ENCODE results near the gene YPEL2.
"Not testable (repeated sequence)": the region's sequence is repeated elsewhere in the genome, so short reads cannot be mapped to it uniquely, and the experiment has no call there.

YPEL2 gene

DNA sequence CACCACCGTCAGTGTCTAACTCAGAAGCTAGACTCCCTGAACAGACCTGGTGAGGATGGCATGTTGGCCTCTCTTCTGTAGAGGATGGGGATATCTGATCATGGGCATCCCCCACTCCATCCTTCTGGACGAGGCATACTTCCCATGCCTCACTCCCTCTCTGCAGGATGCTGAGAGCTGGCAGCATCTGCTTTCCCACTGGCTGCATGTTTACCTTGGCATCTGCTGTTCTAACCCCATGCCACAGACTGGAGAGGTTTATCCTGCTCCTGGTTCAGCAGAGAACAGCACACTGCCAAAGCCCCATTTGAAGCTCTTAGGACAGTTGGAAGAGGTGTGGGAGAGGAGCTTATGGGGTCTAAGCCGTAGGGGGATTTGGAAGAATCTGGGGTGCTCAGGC, 46.0 kb downstream of the YPEL2 start:
- DNase-seq (ENCODE audit: low spot score) = no peak

DNA sequence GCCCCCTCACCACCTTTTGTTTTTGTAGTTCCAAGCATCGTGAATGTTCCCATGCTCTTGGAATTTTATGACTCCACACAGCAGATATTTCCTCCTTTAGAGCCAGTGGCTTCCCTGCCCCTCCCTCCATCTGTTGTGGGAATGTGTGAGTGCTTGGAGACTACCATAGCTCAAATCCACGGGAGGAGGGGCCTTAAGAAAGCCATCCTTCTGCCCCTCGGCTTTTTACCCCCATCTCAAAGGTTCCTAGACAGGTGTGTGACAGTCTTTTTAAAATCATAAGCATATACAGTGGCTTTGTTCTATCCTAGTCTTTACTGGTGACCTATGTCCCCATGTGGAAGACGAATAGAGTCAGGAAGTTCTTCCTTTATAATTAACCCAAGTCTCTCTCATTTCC, 47.2 kb downstream of the YPEL2 start:
- no peak for DNase-seq (ENCODE audit: low spot score)

- no peak for DNase-seq (ENCODE audit: low spot score)
These were observed 49.0 kb downstream of the YPEL2 start for GRCh38 chr17:59380474-59380873.

DNA sequence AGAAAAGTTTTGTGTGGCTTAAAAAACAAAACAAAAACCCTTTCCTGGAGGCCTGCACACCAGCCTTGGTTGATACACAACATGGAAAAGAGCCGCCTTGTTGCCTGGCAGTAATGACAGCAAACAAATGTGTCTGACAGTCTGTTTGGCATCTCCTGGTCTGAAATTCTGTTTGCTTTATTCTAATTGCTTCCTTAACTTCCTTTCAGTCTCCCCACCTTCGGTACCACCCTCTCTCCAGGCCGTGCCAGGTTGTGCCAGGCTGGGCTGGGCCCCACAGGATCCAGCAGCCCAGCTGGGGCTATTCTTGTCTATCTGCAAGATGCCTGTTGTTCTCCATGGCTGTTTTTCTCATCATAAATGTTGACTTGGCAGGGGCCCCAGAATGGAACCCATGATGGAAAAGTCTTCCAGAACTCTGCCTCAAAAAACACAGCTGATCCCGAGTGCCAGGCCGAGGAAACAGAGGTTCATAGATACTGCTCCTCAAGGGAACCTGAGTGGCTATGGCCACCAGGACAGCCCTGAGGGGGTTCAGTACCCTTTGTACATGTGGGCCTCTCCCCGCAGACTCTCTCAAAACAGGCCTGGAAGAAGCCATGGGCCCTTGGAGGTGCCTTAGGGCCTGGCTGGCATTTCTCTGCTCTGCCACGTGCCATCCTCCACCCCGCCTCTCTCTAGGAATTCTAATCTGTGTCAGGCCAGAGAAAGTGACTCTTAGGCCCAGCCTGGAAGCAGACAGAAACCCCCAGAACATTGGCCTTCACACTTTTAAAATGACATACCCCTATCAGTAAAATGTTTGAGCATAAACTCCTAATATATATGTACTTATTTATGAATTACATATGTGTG, 50.5 kb downstream of the YPEL2 start:
- no peak for DNase-seq (ENCODE audit: low spot score)

- no peak for DNase-seq (ENCODE audit: low spot score)
These were observed 52.4 kb downstream of the YPEL2 start for GRCh38 chr17:59383893-59384292.

DNA sequence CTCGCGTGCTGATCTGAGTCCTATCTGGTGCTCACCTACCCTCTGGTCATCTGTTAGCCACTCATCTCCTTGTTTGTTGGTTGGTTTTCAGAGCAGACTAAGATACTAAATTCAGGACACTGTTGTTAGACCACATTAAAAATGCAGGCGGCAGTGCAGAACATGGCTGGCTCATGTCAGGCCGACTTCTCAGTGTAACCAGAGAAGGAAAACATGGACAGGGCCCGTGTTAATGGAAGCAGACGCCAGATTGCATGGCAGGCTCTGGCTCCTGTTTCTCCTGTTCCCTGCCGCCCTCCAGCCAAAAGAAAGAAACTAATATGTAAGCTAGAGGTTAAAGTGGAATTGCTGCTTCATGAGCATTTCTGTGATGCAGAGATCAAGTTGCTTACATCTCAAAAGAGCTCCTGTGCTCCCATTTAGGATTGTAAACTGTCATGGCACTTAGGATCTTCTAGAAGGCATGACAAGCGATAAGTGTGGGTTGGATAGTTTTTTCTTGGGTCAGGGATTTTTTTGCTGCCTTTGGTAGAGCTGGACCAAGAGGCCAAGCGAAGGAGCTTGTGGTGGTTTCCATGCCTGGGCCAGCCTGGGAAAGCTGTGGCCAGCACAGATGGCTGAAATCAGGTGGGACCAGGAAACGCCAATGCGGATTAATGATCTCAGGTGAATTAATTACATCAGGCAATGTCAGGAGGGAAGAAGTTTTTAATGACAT, 56.1 kb downstream of the YPEL2 start:
- no peak for DNase-seq (ENCODE audit: low spot score)

DNA sequence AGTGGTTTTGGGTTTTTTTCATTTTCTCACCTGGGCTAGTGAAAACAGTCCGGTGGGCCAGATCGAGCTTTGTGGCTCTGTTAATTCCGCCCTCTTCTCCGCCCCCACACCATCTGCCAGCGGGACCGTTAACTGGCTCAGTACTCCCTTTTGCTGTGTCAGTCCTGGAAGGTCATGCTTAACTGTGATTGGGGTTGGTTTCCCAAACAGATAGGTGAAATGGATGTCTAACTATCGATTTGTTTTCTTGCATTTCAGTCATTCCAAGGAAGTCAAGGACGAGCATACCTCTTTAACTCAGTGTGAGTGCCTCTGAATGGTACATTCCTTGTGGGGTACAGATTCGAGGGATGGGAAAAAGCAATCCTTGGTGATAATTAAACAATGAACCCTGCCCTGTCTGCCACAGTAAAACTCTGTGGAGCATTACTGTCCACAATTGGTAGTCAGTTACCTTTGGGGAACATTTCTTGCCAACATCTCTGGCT, 56.7 kb downstream of the YPEL2 start:
- DNase-seq (ENCODE audit: low spot score) = no peak

GRCh38 chr17:59389066-59389465, 57.6 kb downstream of the YPEL2 start:
- no peak for DNase-seq (ENCODE audit: low spot score)

GRCh38 chr17:59391021-59391420, 59.6 kb downstream of the YPEL2 start:
- DNase-seq (ENCODE audit: low spot score) = no peak

DNA sequence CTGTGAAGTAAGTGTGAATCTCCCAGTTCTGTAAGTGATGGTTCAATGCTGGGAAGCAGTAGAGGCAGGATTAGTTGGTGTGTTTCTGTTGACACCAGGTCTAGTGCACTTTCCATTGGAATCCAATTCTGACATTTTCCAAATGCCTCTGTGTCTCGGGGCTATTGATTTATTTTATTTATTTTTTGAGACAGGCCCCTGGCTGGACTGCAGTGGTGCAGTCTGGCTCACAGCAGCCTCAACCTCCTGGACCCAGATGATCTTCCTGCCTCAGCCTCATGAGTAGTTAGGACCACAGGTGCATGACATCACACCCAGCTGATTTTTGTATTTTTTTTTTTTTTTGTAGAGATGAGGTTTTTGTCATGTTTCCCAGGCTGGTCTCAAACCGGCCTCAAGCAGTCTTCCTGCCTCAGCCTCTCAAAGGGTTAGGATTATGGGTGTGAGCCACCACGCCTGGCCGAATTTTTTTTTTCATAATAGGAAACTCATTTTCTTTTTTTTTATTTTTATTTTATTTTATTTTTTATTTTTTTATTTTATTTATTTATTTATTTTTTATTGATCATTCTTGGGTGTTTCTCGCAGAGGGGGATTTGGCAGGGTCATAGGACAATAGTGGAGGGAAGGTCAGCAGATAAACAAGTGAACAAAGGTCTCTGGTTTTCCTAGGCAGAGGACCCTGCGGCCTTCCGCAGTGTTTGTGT, 61.7 kb downstream of the YPEL2 start:
- DNase-seq (ENCODE audit: low spot score) = no peak

DNA sequence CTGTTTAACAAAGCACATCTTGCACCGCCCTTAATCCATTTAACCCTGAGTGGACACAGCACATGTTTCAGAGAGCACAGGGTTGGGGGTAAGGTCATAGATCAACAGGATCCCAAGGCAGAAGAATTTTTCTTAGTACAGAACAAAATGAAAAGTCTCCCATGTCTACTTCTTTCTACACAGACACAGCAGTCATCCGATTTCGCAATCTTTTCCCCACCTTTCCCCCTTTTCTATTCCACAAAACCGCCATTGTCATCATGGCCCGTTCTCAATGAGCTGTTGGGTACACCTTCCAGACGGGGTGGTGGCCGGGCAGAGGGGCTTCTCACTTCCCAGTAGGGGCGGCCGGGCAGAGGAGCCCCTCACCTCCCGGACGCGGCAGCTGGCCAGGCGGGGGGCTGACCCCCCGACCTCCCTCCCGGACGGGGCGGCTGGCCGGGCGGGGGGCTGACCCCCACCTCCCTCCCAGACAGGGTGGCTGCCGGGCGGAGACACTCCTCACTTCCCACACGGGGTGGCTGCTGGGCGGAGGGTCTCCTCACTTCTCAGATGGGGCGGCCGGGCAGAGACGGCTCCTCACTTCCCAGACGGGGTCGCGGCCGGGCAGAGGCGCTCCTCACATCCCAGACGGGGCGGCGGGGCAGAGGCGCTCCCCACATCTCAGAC, 62.4 kb downstream of the YPEL2 start:
- not testable (repeated sequence) for DNase-seq (ENCODE audit: low spot score)

- no peak for DNase-seq (ENCODE audit: low spot score)
These were observed 64.8 kb downstream of the YPEL2 start for GRCh38 chr17:59396134-59396826.

- no peak for DNase-seq (ENCODE audit: low spot score)
These were observed 66.0 kb downstream of the YPEL2 start for GRCh38 chr17:59397316-59398073.

DNA sequence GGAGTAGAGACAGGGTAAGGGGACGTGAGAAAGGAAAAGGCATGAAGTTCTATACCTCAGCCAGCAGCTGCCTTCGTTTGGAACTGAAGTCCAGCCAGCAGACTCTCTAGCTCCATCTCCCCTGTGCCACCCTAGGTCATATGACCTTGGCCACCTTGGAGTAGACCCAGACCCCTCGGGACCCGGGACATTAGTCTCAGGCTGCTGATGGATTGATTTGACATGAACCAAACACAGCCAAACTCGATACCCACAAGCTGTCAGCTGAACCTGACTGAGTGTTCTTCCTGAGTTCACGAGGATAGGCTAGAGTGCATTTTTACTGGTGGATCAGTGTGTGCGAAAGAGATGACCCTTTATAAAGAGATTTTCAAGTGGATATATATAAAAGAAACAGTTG, 68.5 kb downstream of the YPEL2 start:
- no peak for DNase-seq (ENCODE audit: low spot score)

GRCh38 chr17:59400858-59401257, 69.4 kb downstream of the YPEL2 start:
- no peak for DNase-seq (ENCODE audit: low spot score)

DNA sequence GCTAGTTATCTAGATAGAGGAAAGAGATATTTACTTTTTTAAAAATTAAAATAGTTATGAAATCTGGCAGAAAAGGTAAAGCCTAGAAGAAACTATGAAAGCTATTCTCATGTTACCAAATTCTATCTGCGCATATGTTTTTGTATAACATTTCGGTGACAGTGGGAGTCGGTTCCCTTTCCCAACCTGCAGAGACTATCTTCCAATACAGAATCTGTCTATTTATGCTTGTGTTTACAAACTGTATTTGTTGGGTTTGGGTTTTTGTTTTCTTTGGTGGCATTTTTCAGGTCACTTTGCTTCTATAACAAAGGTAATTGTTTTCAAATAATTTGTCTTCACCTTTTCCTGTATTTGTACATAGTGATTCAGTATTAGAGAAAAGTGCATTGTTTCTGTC, 69.8 kb downstream of the YPEL2 start:
- no peak for DNase-seq (ENCODE audit: low spot score)

GRCh38 chr17:59401725-59402124, 70.3 kb downstream of the YPEL2 start:
- no peak for DNase-seq (ENCODE audit: low spot score)

DNA sequence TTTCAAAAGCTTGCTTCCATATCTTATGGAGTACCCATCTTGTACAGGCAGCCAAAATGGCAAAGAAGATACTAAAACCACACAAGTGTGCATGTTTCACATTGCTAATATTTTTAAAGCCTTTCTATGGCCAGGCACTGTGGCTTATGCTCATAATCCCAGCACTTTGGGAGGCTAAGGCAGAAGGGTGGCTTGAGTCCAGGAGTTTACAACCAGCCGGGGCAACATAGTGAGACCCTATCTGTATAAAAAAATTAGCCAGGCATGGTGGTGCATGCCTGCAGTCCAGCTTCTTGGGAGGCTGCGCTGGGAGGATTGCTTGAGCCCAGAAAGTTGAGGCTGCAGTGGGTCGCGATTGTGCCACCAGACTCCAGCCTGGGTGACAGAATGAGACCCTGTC, 71.3 kb downstream of the YPEL2 start:
- DNase-seq (ENCODE audit: low spot score) = no peak

- DNase-seq (ENCODE audit: low spot score) = no peak
These were observed 73.0 kb downstream of the YPEL2 start for GRCh38 chr17:59404471-59404870.

GRCh38 chr17:59405944-59406705, 74.7 kb downstream of the YPEL2 start:
- DNase-seq (ENCODE audit: low spot score) = no peak

All from hematopoietic multipotent progenitor cell treated with erythropoietin and hydrocortisone succinate and interleukin-3 and kit ligand, for 15 days (in vitro differentiated cells).